ENCODE measurements around the gene PDE9A.
"Not testable (repeated sequence)": the region's sequence is repeated elsewhere in the genome, so short reads cannot be mapped to it uniquely, and the experiment has no call there.

The PDE9A gene

DNA sequence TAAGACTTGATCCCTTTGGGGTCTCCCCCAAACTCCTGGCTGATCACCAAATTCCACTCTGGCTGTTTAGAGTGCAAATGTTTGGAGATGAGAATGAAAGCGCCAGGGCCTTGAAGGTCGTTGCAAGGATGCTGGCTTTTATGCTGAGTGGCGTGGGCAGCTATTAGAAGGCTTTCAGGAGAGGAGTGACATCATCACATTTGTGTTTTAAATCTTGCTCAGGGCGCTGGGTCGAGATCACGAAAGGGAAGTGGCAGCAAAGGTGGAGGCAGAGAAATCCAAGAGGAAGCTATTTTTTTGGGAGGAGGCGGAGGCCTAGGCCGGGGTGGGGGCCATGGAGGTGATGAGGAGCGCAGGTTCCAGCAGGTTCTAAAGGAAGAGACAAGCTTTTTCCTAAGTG lies 49.3 kb downstream of the PDE9A start:
- no peaks in the 10 kb centered on the region for H3K4me1 ChIP-seq (ENCODE audit: insufficient read depth, low read length)
- no peak overlapping the region for H3K9ac ChIP-seq (ENCODE audit: low read depth, low read length)
- no peaks in the 10 kb centered on the region for H3K9me3 ChIP-seq (ENCODE audit: control insufficient read depth, insufficient read depth, low read length)
- peaks cover 5% of the 10 kb centered on the region; the same call in 1 of the 2 replicates for H3K36me3 ChIP-seq (ENCODE audit: insufficient read depth, low read length)

DNA sequence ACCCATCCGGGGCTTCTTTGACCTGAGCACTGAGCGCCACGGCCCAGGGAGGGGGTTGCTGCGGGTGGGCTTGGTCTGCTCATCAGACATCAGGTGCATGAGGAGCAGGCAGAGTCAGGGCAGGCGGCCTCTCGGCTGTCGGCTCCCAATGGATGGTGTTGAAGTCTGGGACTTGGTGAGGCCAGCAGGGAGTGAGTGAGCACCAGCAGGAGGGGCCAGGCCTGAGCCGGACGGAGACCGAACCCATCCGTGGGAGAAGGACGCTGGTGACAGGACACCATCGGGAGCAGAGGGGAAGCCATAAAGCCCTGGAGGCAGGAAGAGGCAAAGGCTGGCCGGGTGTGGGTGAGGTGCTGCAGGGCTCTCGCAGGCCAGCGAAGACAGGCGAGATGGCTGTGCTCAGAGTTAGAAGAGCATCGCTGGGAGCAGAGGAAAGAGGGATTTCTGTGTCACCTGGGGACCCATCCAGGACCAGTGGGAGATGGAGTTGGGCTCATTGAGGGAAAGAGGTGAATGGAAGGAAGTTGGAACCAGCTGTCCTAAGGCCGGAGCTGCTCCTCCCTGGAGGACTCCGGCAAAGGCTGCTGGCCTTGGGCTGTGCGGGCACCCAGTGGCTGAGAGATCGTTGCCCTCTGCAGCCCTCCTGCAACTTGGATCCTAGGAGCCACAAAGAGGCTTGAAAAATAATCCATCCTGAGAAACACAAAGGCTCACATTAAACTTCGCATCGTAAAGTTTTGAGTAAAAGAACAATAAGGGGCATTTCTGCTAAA lies 49.9 kb downstream of the PDE9A start:
- Histone ChIP-seq H3K9ac (ENCODE audit: low read depth, low read length) (no peak overlapping the region), H3K36me3 (ENCODE audit: insufficient read depth, low read length) (peaks cover 5% of the 10 kb centered on the region; the same call in 1 of the 2 replicates), H3K9me3 (ENCODE audit: control insufficient read depth, insufficient read depth, low read length) (no peaks in the 10 kb centered on the region), H3K4me1 (ENCODE audit: insufficient read depth, low read length) (peaks cover 4% of the 10 kb centered on the region; the same call in 1 of the 2 replicates)

DNA sequence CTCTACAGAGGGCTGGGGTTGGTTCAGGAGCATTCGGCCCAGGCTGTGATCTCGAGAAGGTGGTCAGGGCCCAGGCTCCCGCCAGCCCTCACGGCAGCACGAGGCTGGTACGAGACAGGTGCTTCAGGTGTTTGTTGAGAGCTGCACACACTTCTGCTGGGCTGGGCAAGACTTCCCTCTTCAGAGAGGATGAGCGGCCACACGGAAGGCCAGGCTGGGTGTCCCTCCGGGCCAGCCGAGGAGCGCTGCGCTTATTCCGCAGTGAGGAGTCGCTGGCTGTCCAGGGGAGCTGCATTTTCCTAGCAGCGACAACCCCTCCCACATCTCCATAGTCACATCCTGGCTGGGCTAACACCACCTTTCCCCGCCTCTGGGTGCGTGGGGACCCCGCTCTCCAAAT lies 50.5 kb downstream of the PDE9A start:
- peaks cover 4% of the 10 kb centered on the region; the same call in 1 of the 2 replicates for H3K4me1 ChIP-seq (ENCODE audit: insufficient read depth, low read length)
- peaks cover 5% of the 10 kb centered on the region; the same call in 1 of the 2 replicates for H3K36me3 ChIP-seq (ENCODE audit: insufficient read depth, low read length)
- H3K9me3 ChIP-seq (ENCODE audit: control insufficient read depth, insufficient read depth, low read length), result no peaks in the 10 kb centered on the region
- H3K9ac ChIP-seq (ENCODE audit: low read depth, low read length), result no peak overlapping the region

DNA sequence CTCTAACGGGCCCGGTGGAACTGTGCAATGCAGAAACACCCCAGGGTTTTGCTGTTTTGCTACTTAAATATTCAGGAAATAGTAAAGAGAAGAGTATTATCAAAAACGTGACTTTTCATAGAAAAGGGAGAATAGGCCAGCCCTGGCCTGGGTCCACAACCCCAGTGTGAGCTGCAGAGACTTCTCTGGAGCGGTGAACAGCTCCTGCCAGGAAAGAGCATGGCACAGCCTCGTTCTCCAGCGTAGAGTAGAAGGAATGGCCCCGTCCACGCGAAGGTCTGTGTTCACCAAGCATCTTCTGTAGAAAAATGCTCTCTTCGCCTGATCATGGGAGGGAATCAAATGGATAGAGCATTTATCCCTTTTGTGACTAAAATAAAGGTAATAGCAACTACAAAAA lies 51.4 kb downstream of the PDE9A start:
- Histone ChIP-seq H3K4me1 (ENCODE audit: insufficient read depth, low read length) (peaks cover 4% of the 10 kb centered on the region; the same call in 1 of the 2 replicates), H3K36me3 (ENCODE audit: insufficient read depth, low read length) (peaks cover 5% of the 10 kb centered on the region; the same call in 1 of the 2 replicates), H3K9me3 (ENCODE audit: control insufficient read depth, insufficient read depth, low read length) (no peaks in the 10 kb centered on the region), H3K9ac (ENCODE audit: low read depth, low read length) (no peak overlapping the region)

DNA sequence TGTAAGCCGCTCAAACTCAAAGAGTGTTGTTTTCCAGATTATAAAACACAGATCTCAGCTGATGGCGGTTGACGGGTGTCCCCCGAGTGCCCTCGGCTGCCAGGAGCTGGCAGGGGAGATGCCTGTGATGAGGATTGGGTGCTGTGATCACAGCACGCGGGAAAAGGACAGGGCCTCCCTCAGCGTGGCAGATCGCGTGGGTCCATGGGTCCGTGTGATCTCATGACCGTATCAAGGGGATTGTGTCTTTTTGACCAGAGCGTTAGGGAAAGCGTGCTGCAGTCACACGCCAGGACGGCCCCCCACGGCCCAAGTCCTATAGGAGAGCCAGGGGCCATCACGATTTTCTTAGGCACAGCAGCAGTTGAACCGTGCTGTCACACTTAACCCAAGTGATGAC lies 51.9 kb downstream of the PDE9A start:
- Histone ChIP-seq H3K9ac (ENCODE audit: low read depth, low read length) (no peak overlapping the region), H3K9me3 (ENCODE audit: control insufficient read depth, insufficient read depth, low read length) (no peaks in the 10 kb centered on the region), H3K4me1 (ENCODE audit: insufficient read depth, low read length) (peaks cover 4% of the 10 kb centered on the region; the same call in 1 of the 2 replicates), H3K36me3 (ENCODE audit: insufficient read depth, low read length) (peaks cover 5% of the 10 kb centered on the region; the same call in 1 of the 2 replicates)

DNA sequence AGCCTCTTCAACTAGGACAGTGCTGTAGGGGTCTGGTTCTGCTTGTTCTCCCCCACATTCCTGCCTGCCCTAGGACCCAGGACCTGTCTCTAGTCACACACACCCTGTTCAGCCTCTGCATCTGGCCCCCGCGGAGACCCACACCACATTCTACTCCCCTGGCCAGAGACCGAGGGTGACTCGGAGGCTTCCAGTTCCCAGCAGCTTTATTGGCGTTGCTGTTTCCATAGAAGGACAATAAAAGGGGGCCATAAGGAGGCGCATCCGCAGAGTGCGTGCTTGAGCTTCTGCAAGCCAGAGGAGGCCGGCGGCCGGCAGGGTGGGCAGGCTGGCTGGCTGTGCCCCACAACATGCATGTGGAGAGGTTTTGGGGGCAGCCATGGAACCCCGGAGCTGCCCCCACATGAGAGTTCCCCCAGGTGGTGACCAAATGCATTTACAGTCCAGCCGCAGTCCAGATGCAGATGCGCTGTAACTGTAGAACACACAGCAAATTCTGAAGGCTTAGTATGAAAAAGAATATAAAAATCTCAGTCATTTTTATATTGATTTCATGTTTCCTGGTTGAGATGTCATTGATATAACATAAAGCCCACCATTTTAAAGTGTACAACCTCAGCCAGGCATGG lies 52.4 kb downstream of the PDE9A start:
- Histone ChIP-seq H3K36me3 (ENCODE audit: insufficient read depth, low read length) (peaks cover 5% of the 10 kb centered on the region; the same call in 1 of the 2 replicates), H3K9me3 (ENCODE audit: control insufficient read depth, insufficient read depth, low read length) (no peaks in the 10 kb centered on the region), H3K4me1 (ENCODE audit: insufficient read depth, low read length) (peaks cover 4% of the 10 kb centered on the region; the same call in 1 of the 2 replicates), H3K9ac (ENCODE audit: low read depth, low read length) (no peak overlapping the region)

DNA sequence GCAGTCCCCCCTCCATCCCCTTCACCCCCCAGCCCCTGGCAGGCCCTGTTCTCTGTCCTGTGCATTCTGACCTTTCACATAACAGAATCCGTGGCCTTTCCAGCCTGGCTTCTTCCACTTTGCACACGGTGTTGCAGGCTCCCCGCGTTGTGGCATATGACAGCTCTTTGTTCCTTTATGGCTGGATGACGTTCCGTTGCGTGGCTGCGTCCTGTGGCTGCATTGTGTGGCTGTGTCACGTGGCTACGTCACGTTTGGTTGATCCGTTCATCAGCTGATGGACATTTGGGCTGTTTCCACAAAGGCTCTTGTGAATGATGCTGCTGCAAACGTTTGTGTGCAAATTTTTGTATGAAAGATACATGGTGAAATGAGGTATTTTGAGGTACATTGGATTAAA lies 53.3 kb downstream of the PDE9A start:
- peaks cover 5% of the 10 kb centered on the region; the same call in 1 of the 2 replicates for H3K36me3 ChIP-seq (ENCODE audit: insufficient read depth, low read length)
- H3K9me3 ChIP-seq (ENCODE audit: control insufficient read depth, insufficient read depth, low read length), result no peaks in the 10 kb centered on the region
- H3K9ac ChIP-seq (ENCODE audit: low read depth, low read length), result no peak overlapping the region
- peaks cover 4% of the 10 kb centered on the region; the same call in 1 of the 2 replicates for H3K4me1 ChIP-seq (ENCODE audit: insufficient read depth, low read length)

DNA sequence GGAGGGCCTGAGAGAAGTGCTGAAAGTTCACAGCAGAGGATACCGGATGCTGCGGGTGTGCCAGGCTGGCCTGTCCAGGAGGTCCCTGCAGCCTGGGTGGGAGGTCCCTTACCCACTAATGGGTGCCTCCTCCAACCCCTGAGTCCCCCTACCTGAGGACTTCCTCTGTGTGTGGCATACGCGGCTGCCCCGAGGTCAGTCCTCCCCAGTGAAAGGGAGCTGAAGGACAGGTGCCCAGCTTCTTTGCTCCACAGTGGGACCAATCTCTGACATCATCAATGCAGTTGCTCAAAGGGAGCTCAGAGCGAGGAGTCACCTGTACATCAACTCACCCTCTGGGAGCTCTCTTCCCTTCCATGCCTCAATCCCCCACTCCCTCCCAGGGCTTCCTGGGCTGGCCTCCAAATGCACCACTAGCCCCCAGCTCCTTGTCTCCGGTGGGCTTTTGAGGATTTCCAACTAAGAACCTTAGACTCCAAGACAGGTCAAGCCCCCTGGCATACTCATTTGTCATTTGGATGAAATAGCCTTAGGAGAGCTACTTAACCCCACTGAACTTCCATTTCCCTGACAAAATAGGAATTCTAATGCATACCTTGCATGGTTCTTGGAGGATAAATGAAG lies 53.9 kb downstream of the PDE9A start:
- H3K36me3 ChIP-seq (ENCODE audit: insufficient read depth, low read length), result peaks cover 3% of the 10 kb centered on the region; the same call in 1 of the 2 replicates
- peaks cover 4% of the 10 kb centered on the region; the same call in 1 of the 2 replicates for H3K4me1 ChIP-seq (ENCODE audit: insufficient read depth, low read length)
- H3K9ac ChIP-seq (ENCODE audit: low read depth, low read length), result no peak overlapping the region
- H3K9me3 ChIP-seq (ENCODE audit: control insufficient read depth, insufficient read depth, low read length), result no peaks in the 10 kb centered on the region

DNA sequence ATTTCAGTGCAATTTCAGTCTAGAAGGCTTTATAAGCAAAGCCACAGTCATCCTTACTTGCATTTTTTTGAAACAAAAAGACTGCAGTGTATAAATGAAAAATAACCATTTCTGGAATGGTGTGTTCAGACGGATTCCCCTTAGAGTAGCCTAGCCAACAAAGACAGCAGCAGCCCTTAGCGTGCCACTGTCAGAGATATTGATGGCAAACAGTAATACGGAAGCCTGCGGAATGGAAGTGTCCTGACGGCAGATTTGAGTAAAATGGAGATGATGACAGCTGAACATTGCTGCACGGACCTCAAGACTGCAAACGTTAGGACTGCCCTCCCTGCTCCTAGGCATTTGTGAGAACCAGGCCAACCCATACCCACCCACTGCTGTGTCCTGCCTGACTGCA lies 54.7 kb downstream of the PDE9A start:
- H3K9ac ChIP-seq (ENCODE audit: low read depth, low read length), result no peak overlapping the region
- H3K36me3 ChIP-seq (ENCODE audit: insufficient read depth, low read length), result no peaks in the 10 kb centered on the region
- no peaks in the 10 kb centered on the region for H3K9me3 ChIP-seq (ENCODE audit: control insufficient read depth, insufficient read depth, low read length)
- H3K4me1 ChIP-seq (ENCODE audit: insufficient read depth, low read length), result peaks cover 4% of the 10 kb centered on the region; the same call in 1 of the 2 replicates

DNA sequence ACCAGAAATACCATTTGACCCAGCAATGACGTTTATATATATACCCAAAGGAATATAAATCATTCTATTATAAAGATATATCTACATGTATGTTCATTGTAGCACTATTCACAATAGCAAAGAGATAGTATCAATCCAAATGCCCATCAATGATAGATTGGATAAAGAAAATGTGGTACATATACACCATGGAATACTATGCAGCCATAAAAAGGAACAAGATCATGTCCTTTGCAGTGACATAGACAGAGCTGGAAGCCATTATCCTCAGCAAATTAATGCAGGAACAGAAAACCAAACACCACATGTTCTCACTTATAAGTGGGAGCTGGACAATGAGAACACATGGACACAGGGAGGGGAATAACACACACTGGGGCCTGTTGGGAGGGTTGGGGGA lies 55.5 kb downstream of the PDE9A start:
- not testable (repeated sequence) for H3K4me1 ChIP-seq (ENCODE audit: insufficient read depth, low read length); H3K36me3 ChIP-seq (ENCODE audit: insufficient read depth, low read length); H3K9me3 ChIP-seq (ENCODE audit: control insufficient read depth, insufficient read depth, low read length); H3K9ac ChIP-seq (ENCODE audit: low read depth, low read length)

DNA sequence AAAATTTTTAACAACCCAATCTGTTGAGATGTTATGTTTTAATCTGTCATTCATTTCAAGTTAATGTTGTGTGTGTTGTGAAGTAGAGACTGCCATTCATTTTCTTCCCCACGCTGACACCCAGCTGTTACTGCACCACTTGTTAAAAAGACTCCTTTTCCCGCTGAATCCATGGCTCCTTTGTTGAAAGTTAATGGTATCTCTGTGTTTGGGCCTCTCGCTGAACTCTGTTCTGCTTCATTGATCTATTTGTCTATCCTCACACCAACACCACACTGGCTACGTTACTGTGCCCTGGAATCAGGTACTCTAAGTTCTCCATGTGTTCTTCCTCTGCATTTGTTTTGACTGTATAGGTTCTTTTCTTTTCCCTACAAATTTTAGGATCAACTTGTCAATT lies 58.2 kb downstream of the PDE9A start:
- no peaks in the 10 kb centered on the region for H3K36me3 ChIP-seq (ENCODE audit: insufficient read depth, low read length)
- no peaks in the 10 kb centered on the region for H3K9me3 ChIP-seq (ENCODE audit: control insufficient read depth, insufficient read depth, low read length)
- peaks cover 4% of the 10 kb centered on the region; the same call in 1 of the 2 replicates for H3K4me1 ChIP-seq (ENCODE audit: insufficient read depth, low read length)
- H3K9ac ChIP-seq (ENCODE audit: low read depth, low read length), result no peak overlapping the region

DNA sequence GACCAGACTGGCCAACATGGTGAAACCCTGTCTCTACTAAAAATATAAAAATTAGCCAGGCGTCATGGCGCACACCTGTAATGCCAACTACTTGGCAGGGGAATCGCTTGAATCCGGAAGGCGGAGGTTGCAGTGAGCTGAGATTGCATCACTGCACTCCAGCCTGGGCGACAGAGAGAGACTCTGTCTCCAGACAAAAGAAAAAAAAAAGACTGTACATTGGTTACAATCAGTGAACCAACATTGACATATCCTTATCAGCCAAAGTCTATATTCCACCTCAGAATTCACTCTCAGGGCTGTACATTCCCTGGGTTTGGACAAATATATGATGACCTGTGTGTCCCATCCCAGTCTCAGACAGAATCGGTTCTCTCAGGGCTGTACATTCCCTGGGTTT lies 62.0 kb downstream of the PDE9A start:
- H3K4me1 ChIP-seq (ENCODE audit: insufficient read depth, low read length); H3K9me3 ChIP-seq (ENCODE audit: control insufficient read depth, insufficient read depth, low read length); H3K9ac ChIP-seq (ENCODE audit: low read depth, low read length); H3K36me3 ChIP-seq (ENCODE audit: insufficient read depth, low read length): not testable (repeated sequence)

DNA sequence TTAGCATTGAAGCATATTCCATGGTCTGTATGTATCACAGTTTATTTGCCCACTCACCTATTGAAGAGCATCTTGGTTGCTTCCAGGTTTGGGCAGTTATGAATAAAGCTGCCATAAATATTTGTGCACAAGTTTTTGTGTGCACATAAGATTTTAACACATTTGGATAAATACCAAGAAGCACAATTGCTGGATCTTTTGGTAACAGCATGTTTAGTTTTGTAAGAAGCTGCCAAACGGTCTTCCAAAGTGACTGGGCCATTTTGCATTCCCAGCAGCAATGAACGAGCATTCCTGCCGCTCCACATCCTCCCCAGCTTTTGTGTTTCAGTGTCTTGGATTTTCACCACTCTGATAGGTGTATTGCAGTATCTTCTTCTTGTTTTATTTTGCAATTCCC lies 62.7 kb downstream of the PDE9A start:
- Histone ChIP-seq H3K4me1 (ENCODE audit: insufficient read depth, low read length) (no peaks in the 10 kb centered on the region), H3K9me3 (ENCODE audit: control insufficient read depth, insufficient read depth, low read length) (no peaks in the 10 kb centered on the region), H3K36me3 (ENCODE audit: insufficient read depth, low read length) (no peaks in the 10 kb centered on the region), H3K9ac (ENCODE audit: low read depth, low read length) (no peak overlapping the region)

DNA sequence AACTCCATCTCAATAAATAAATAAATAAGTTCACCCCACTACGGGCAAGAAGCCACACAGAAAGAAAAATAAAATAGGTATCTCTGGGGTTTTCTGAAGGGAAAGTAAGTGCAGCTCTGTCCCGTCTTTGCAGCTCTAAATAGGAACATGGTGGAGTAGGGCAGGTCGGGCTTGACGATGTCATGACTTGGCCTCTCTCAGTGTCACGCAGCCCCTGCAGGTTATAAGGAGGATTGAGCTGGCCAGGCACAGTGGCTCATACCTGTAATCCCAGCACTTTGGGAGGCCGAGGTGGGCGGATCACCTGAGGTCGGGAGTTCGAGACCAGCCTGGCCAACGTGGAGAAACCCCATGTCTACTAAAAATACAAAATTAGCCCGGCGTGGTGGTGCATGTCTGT lies 67.1 kb downstream of the PDE9A start:
- not testable (repeated sequence) for H3K36me3 ChIP-seq (ENCODE audit: insufficient read depth, low read length); H3K4me1 ChIP-seq (ENCODE audit: insufficient read depth, low read length); H3K9me3 ChIP-seq (ENCODE audit: control insufficient read depth, insufficient read depth, low read length); H3K9ac ChIP-seq (ENCODE audit: low read depth, low read length)

Measured in ES-I3 (cell line).